Skin of body (tissue), 2 donors: ENCODE data around the gene ITM2C. TPM values are rescaled to one million over a fixed set of nuclear protein-coding genes. Genes with fewer than 3 reads are reported as not detected.

Experiments used
- DNase-seq: peaks from one replicate; lab custom pipeline; 2025; lab: John Stamatoyannopoulos, UW
- total RNA-seq: library from RNA; depleted of rRNA; stranded (reverse); fragments of >200 nt; gene quantifications from one replicate; pipeline ENCODE4 v1.2.3, GENCODE V29; 2014

ITM2C gene
- total RNA-seq, 1 donor from 2014 or later: 49.4 TPM

DNA sequence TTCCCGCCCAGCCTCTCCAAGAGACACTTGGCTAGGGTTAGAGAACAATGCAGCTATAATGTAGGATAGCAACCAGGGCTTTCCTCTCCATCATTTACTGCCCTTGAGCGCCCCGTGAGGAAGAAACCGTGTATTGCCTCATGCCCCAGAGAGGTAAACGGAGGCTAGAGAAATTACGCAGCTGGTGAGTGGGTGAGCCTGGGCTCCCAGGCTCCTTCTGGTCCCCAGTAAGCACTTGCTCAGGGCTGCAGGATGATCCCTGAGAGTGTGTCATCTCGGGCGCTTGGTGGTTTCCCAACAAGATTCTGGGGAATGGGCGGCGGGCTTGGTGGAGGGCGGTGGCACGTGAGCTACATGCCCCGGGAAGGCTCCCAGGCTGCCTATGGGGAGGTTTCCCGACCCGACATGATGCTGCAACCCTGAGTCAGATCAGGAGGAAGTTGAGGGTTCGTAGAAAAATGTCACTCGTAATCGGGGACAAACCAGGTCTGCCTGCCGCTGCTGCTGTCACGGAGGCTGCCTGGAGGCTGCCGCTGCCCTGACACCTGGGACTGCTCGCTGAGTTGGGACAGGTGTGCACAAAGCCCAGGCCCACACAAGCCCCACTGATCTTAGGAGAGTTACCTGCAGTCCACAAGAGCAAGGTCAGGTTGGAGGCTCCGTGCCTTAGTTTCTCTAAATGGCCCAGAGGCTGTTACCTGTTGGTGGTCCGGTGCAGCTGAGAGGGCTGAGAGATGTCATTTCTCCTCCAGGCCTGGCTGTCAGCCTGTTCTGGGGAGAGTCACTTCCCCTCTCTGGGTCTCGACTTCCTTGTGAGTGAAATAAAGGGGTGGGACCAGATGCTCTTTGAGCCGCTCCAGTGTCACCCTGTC lies 60.0 kb downstream of the ITM2C start, which contains the start of gene GPR55:
GPR55 (minus strand) TSS at position 773 of the 872 bp plus-strand sequence. CDS start 14,280 bp downstream, outside the sequence.
- DNase-seq: no peak

DNA sequence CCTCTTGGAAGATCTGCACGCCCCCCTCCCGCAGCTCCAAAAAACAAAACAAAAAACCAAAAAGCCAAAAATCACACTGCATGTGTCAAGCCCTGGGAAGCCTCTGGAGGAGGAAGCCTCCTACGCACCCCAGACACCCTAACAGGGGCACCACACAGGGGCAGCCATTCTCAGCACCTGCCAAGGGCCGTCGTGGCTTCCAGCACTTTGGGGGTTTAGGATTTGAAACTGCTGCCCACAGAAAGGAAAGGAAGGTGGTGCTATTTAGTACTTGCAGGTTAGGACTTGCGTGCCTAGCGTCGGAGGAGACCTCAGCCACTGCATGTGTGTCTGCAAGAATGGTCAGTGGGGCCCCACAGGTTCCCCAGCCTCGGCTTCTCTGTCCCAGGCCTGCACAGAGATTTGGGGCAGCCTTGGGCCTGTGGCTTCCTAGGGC lies 60.7 kb downstream of the ITM2C start:
- no peak for DNase-seq

- DNase-seq: no peak
These were observed 61.4 kb downstream of the ITM2C start for GRCh38 chr2:230925879-230926765.

DNA sequence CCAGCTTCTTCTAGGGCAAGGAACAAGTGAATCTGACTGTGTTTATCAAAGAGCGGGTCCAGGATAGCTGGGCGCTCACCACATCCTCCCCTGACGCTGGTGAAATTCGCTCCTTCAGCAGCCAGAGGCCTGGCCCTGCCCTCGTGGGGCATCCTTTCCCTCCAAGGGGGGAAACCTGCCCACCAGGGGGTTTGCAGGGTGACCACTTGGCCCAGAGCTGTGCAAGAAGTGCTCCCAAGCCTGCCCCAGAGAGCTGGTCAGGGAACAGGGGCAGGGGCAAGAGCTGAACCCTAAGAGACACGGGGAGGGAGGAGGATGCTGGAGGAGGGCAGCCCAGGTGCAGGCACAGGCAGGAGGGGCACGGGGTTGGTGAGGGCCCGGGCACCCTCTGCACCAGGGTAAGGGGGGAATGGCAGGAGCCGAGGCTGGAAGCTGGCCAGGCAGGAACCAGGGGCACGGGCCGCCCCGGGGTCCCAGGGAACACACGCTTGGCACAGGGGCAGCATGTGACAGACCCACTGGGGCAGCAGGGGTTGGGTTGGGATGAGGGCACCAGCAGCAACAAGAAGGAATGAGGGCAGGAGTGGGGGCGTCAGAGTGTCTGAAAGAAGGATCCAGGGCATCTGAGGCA lies 63.1 kb downstream of the ITM2C start:
- no peak for DNase-seq

Other genes with a start within 250 kb of the ITM2C start
- gene CAB39, start 152.1 kb upstream of the ITM2C start, total RNA-seq: 63.2 TPM
- gene GPR55, start 60.3 kb downstream of the ITM2C start, total RNA-seq: not detected
- gene SPATA3, start 131.2 kb downstream of the ITM2C start, total RNA-seq: not detected
- gene C2orf72, start 172.6 kb downstream of the ITM2C start, total RNA-seq: 0.39 TPM
- gene PSMD1, start 191.9 kb downstream of the ITM2C start, total RNA-seq: 72.3 TPM